ENCODE data around the gene HSD17B8. TPM values are rescaled to one million over a fixed set of nuclear protein-coding genes. Genes with fewer than 3 reads are reported as not detected.

The HSD17B8 gene
- polyA plus RNA-seq, 1 donor (not counting 4 experiments of a cell fraction or from before 2014, with no cell fraction given) = 18.6 TPM

GRCh38 chr6:33249732-33250630 lies 45.5 kb downstream of the HSD17B8 start:
- Histone ChIP-seq H4K20me1 (ENCODE audit: control insufficient read depth, extremely low read depth, insufficient read depth, low read length) (no peaks in the 10 kb centered on the region), H3K9me3 (ENCODE audit: control insufficient read depth, low read depth, low read length) (no peaks in the 10 kb centered on the region), H3K36me3 (ENCODE audit: control insufficient read depth in 2 of 2, extremely low read depth in 1 of 2, insufficient read depth in 2 of 2, low read length in 2 of 2) (peaks cover 0 to 10% of the 10 kb centered on the region in 2 experiments), H2AFZ (ENCODE audit: control insufficient read depth, low read length) (peak overlapping the region; percentile 91), H3K27ac (ENCODE audit: control insufficient read depth, insufficient read depth, low read length) (peak overlapping the region; percentile 96), H3K4me1 (ENCODE audit: control insufficient read depth, extremely low read depth, insufficient read depth, low read length) (peaks cover 33% of the 10 kb centered on the region), H3K4me2 (ENCODE audit: control insufficient read depth, extremely low read depth, insufficient read depth, low read depth, low read length) (peak overlapping the region; percentile 100), H3K4me3 (ENCODE audit: control insufficient read depth in 2 of 3, extremely low read depth in 1 of 3, insufficient read depth in 2 of 3, low read depth in 1 of 3, low read length in 3 of 3) (peak overlapping the region; percentile 53 to 84 (median 59)), H3K9me1 (ENCODE audit: control insufficient read depth, extremely low read depth, insufficient read depth, low read length) (no peaks in the 10 kb centered on the region), H3K27me3 (ENCODE audit: control insufficient read depth, extremely low read depth, insufficient read depth, low read length) (no peaks in the 10 kb centered on the region), H3K9ac (ENCODE audit: control insufficient read depth, extremely low read depth, insufficient read depth, low read length) (peak overlapping the region; percentile 88), H3K79me2 (ENCODE audit: control insufficient read depth, insufficient read depth, low read length) (no peaks in the 10 kb centered on the region)
- DNase-seq (ENCODE audit: low read depth, low spot score) = no peak
- dilution Hi-C loops (cut with MboI; ENCODE audit: extremely low pct_ligation_motif_present, low sequenced_read_pairs) = no loop called here
- FAIRE-seq = peak; percentile 85
- TF ChIP-seq CTCF (optimal IDR thresholded peaks at IDR 0.05 in 1 of 3, IDR thresholded peaks at IDR 0.05 in 1 of 3, conservative IDR thresholded peaks at IDR 0.05 in 1 of 3; ENCODE audit: extremely low read depth in 1 of 3, insufficient read depth in 2 of 3, low read length in 3 of 3) = no peak

GRCh38 chr6:33250731-33251130 lies 46.3 kb downstream of the HSD17B8 start:
- DNase-seq (ENCODE audit: low read depth, low spot score) = no peak
- Histone ChIP-seq H3K27me3 (ENCODE audit: control insufficient read depth, extremely low read depth, insufficient read depth, low read length) (no peaks in the 10 kb centered on the region), H3K4me1 (ENCODE audit: control insufficient read depth, extremely low read depth, insufficient read depth, low read length) (peaks cover 36% of the 10 kb centered on the region), H3K36me3 (ENCODE audit: control insufficient read depth in 2 of 2, extremely low read depth in 1 of 2, insufficient read depth in 2 of 2, low read length in 2 of 2) (peaks cover 0 to 11% of the 10 kb centered on the region in 2 experiments), H3K9ac (ENCODE audit: control insufficient read depth, extremely low read depth, insufficient read depth, low read length) (no peak overlapping the region), H3K9me3 (ENCODE audit: control insufficient read depth, low read depth, low read length) (no peaks in the 10 kb centered on the region), H2AFZ (ENCODE audit: control insufficient read depth, low read length) (no peak overlapping the region), H3K9me1 (ENCODE audit: control insufficient read depth, extremely low read depth, insufficient read depth, low read length) (no peaks in the 10 kb centered on the region), H4K20me1 (ENCODE audit: control insufficient read depth, extremely low read depth, insufficient read depth, low read length) (no peaks in the 10 kb centered on the region), H3K4me2 (ENCODE audit: control insufficient read depth, extremely low read depth, insufficient read depth, low read depth, low read length) (no peak overlapping the region), H3K27ac (ENCODE audit: control insufficient read depth, insufficient read depth, low read length) (peak overlapping the region; percentile 96), H3K4me3 (ENCODE audit: control insufficient read depth in 2 of 3, extremely low read depth in 1 of 3, insufficient read depth in 2 of 3, low read depth in 1 of 3, low read length in 3 of 3) (no peak overlapping the region), H3K79me2 (ENCODE audit: control insufficient read depth, insufficient read depth, low read length) (no peaks in the 10 kb centered on the region)
- TF ChIP-seq CTCF (optimal IDR thresholded peaks at IDR 0.05 in 1 of 3, IDR thresholded peaks at IDR 0.05 in 1 of 3, conservative IDR thresholded peaks at IDR 0.05 in 1 of 3; ENCODE audit: extremely low read depth in 1 of 3, insufficient read depth in 2 of 3, low read length in 3 of 3) (no peak), EZH2 (IDR thresholded peaks at IDR 0.05; ENCODE audit: low read length) (no peak)
- FAIRE-seq = no peak
- dilution Hi-C loops (cut with MboI; ENCODE audit: extremely low pct_ligation_motif_present, low sequenced_read_pairs) = no loop called here

Data from keratinocyte (primary cell).